Activated CD8-positive, alpha-beta memory T cell treated with anti-CD3 and anti-CD28 coated beads, Interleukin-2, amount 10 ng/mL, durations not matched to agents 7 days and 5 days (primary cell): Measurements from ENCODE around the gene ASTL. TPM values are rescaled to one million over a fixed set of nuclear protein-coding genes. Genes with fewer than 3 reads are reported as not detected.

Experiments used
- ATAC-seq: fragments of 150-1000 bp; cut with Tn5 transposase; one replicate; pipeline ENCODE4 v1.10.0; 2021; ENCODE audit warnings: moderate library complexity
- CTCF ChIA-PET: fragments of 350-600 bp; sonication (Branson Sonifier 250); formaldehyde crosslinking; loops from one replicate; lab custom pipeline; 2021; ENCODE audit warnings: antibody characterized with exemption; lab: Charles Lee
- DNase-seq: peaks from one replicate; pipeline ENCODE4 v3.0.0-alpha.2; 2020
- H3K27ac Mint-ChIP-seq: one replicate; pipeline ENCODE4 v1.8.0; 2021; ENCODE audit warnings: mild to moderate bottlenecking, mixed read lengths
- H3K27me3 Mint-ChIP-seq: one replicate; pipeline ENCODE4 v1.8.0; 2021; ENCODE audit warnings: mixed read lengths
- H3K36me3 Mint-ChIP-seq: one replicate; pipeline ENCODE4 v1.8.0; 2021; ENCODE audit warnings: mild to moderate bottlenecking, mixed read lengths
- H3K4me1 Mint-ChIP-seq: one replicate; pipeline ENCODE4 v1.8.0; 2021; ENCODE audit warnings: mixed read lengths
- H3K4me3 Mint-ChIP-seq: one replicate; pipeline ENCODE4 v1.8.0; 2021; ENCODE audit warnings: mild to moderate bottlenecking, moderate library complexity, mixed read lengths
- H3K9me3 Mint-ChIP-seq: one replicate; pipeline ENCODE4 v1.8.0; 2022; ENCODE audit warnings: low read depth, mixed read lengths
- total RNA-seq, 2 experiments: library from RNA; stranded (reverse); gene quantifications; one replicate each; pipeline ENCODE4 v1.2.3, GENCODE V29; 2021

ASTL gene
- total RNA-seq, 2 experiments from 2014 or later = 1.9 to 6.4 TPM

- Mint-ChIP-seq H3K9me3 (peaks cover 7% of the 10 kb centered on the region), H3K4me3 (no peak overlapping the region), H3K27me3 (no peaks in the 10 kb centered on the region), H3K27ac (no peak overlapping the region), H3K4me1 (no peaks in the 10 kb centered on the region), H3K36me3 (no peaks in the 10 kb centered on the region)
- DNase-seq (no peak), ATAC-seq (no peak)
- CTCF ChIA-PET = interaction anchor here (1.8 kb wide), 1 partner anchor 88 kb away, joined by 4 read pairs; no protein-coding TSS in a partner anchor
Observed at GRCh38 chr2:96109931-96110511, 28.3 kb downstream of the ASTL start.

DNA sequence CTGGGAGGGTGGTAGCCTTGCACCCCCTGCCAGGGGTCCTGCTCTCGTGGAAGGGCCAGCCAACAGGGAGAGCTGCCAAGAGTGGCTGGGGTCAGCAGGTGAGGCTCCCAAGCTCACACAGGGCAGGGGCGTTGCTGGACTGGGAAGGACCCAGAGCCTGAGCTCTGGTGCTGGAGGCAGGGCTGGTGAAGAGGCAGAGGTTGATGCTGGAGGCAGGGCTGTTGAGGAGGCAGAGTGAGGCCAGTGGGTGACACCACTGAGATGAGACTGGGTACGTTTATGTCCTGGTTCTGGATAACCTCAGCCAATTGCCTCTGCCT is 29.0 kb downstream of the ASTL start:
- Mint-ChIP-seq H3K27me3 (no peaks in the 10 kb centered on the region), H3K9me3 (peaks cover 8% of the 10 kb centered on the region), H3K27ac (no peak overlapping the region), H3K4me3 (no peak overlapping the region), H3K36me3 (no peaks in the 10 kb centered on the region), H3K4me1 (no peaks in the 10 kb centered on the region)
- DNase-seq = no peak
- CTCF ChIA-PET = interaction anchor here (1.8 kb wide), 1 partner anchor 87 kb away, joined by 4 read pairs; no protein-coding TSS in a partner anchor
- ATAC-seq = no peak

DNA sequence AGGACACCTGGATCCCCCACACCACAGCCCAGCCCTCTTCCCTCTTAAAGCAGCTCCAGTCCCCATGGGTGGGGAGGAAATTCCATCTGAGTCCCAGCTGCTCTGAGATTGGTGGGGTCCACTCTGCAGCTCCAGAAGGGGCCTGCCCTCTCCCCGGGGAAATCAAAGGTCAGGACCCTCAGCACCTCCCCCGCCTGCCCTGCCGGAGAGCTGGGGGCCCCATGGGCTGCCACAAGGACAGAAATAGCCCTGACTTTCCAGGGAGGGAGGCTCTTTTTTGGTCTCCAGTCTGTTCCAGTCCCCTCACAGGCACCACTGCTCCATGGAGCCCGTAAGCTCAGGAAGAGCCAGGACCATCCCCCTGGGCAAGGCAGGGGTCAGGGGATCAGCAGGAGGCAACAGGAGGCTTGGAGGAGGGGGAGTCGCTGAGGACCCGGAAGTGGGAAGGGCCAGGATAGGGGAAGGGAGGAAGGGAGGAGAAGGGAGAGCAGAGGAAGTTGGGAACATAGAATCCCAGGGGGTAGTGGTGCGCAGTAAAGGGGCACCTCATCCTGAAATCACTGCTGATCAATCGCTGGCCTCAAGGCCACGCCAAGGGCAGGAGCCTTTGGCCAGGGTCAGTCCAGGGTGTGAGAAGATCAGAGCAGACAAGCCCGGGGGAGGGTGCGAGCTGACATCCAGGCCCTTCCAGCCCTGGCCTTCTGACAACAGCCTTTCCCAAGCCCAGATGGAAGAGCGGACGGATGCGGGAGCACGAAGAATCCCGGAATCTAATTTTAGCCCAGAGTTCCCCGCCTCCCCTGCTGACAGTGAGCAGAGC is 29.6 kb downstream of the ASTL start:
- Mint-ChIP-seq H3K9me3 (peaks cover 8% of the 10 kb centered on the region), H3K36me3 (no peaks in the 10 kb centered on the region), H3K27me3 (no peaks in the 10 kb centered on the region), H3K27ac (no peak overlapping the region), H3K4me1 (no peaks in the 10 kb centered on the region), H3K4me3 (no peak overlapping the region)
- ATAC-seq (no peak), DNase-seq (no peak)
- CTCF ChIA-PET = interaction anchor here (1.2 to 1.4 kb wide), 2 partner anchors 8 to 66 kb away, joined by 3 to 5 read pairs; no protein-coding TSS in a partner anchor

- Mint-ChIP-seq H3K9me3 (peaks cover 8% of the 10 kb centered on the region), H3K27ac (no peak overlapping the region), H3K4me1 (no peaks in the 10 kb centered on the region), H3K4me3 (no peak overlapping the region), H3K36me3 (no peaks in the 10 kb centered on the region), H3K27me3 (no peaks in the 10 kb centered on the region)
- CTCF ChIA-PET = interaction anchor here (1.2 to 1.7 kb wide), 3 partner anchors 9 to 116 kb away, joined by 3 to 5 read pairs (median 5); no protein-coding TSS in a partner anchor
- ATAC-seq (no peak), DNase-seq (no peak)
Observed at GRCh38 chr2:96108151-96108540, 30.2 kb downstream of the ASTL start.

- H3K27ac Mint-ChIP-seq = no peak overlapping the region
- CTCF ChIA-PET = interaction anchor here (1.2 to 1.7 kb wide), 3 partner anchors 9 to 115 kb away, joined by 3 to 5 read pairs (median 5); no protein-coding TSS in a partner anchor
- H3K36me3 Mint-ChIP-seq = no peaks in the 10 kb centered on the region
- peaks cover 8% of the 10 kb centered on the region for H3K9me3 Mint-ChIP-seq
- no peak overlapping the region for H3K4me3 Mint-ChIP-seq
- DNase-seq (no peak), ATAC-seq (no peak)
- H3K27me3 Mint-ChIP-seq = no peaks in the 10 kb centered on the region
- H3K4me1 Mint-ChIP-seq = no peaks in the 10 kb centered on the region
Observed at GRCh38 chr2:96107708-96108065, 30.6 kb downstream of the ASTL start.

DNA sequence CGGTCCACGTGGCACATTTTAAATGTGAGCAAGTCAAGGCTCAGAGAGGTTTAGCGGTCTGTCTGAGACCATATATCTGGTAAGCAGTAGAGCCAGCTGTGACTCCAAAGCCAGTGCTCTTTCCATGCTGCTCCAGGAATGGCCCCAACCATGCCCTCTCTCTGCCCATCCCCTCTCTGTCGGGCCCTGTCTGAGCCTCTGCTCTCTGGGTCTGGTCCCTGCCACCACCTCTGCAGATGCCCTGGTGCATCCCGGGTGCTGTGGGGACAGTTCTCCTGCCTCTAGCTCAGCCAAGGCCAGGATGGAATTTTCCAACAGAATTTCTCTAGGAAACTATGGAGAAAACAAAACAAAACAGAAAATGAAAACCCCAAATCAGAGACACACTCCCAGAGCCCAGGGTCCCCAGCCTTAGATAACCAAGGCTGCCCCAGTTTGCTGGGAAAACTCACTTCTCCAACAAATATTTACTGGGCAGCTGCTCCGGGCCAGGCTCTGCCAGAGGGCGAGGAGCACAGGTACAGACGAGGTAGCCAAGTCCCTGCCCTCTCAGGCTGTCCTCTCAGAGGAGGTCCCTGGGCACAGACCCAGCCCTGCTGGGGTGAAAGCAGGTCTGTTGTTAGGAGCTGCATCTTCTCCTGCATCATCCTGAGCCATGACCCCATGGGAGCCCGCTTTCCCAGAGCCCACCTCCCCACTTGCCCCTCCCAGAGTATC is 31.2 kb downstream of the ASTL start:
- no peak overlapping the region for H3K4me3 Mint-ChIP-seq
- H3K36me3 Mint-ChIP-seq = no peaks in the 10 kb centered on the region
- DNase-seq (no peak), ATAC-seq (no peak)
- H3K27me3 Mint-ChIP-seq = no peaks in the 10 kb centered on the region
- CTCF ChIA-PET = interaction anchor here (0.7 to 1.7 kb wide), 4 partner anchors 10 to 115 kb away, joined by 3 to 5 read pairs (median 4); no protein-coding TSS in a partner anchor
- no peaks in the 10 kb centered on the region for H3K4me1 Mint-ChIP-seq
- H3K27ac Mint-ChIP-seq = no peak overlapping the region
- peaks cover 8% of the 10 kb centered on the region for H3K9me3 Mint-ChIP-seq

GRCh38 chr2:96105994-96106715 is 32.1 kb downstream of the ASTL start:
- CTCF ChIA-PET = interaction anchor here (0.7 to 1.0 kb wide), 3 partner anchors 11 to 96 kb away, joined by 3 to 5 read pairs (median 3); no protein-coding TSS in a partner anchor
- H3K27me3 Mint-ChIP-seq = no peaks in the 10 kb centered on the region

GRCh38 chr2:96105152-96105915 is 33.0 kb downstream of the ASTL start:
- CTCF ChIA-PET = interaction anchor here (0.9 to 1.0 kb wide), 4 partner anchors 8 to 112 kb away, joined by 3 read pairs; no protein-coding TSS in a partner anchor
- DNase-seq (no peak), ATAC-seq (no peak)
- Mint-ChIP-seq H3K4me1 (peaks cover under 1% of the 10 kb centered on the region), H3K27me3 (no peaks in the 10 kb centered on the region), H3K27ac (no peak overlapping the region), H3K4me3 (no peak overlapping the region), H3K36me3 (no peaks in the 10 kb centered on the region), H3K9me3 (peaks cover 8% of the 10 kb centered on the region)

More at GRCh38 chr2:96105994-96106715, 32.1 kb downstream of the ASTL start:
- H3K4me1 Mint-ChIP-seq = no peaks in the 10 kb centered on the region
- no peak for ATAC-seq
- DNase-seq = no peak
- no peak overlapping the region for H3K27ac Mint-ChIP-seq
- H3K36me3 Mint-ChIP-seq = no peaks in the 10 kb centered on the region
- no peak overlapping the region for H3K4me3 Mint-ChIP-seq
- H3K9me3 Mint-ChIP-seq = peaks cover 8% of the 10 kb centered on the region

GRCh38 chr2:96104487-96104861 is 33.8 kb downstream of the ASTL start:
- H3K27me3 Mint-ChIP-seq = no peaks in the 10 kb centered on the region
- peaks cover 8% of the 10 kb centered on the region for H3K9me3 Mint-ChIP-seq
- ATAC-seq = no peak
- no peaks in the 10 kb centered on the region for H3K36me3 Mint-ChIP-seq
- H3K4me1 Mint-ChIP-seq = peaks cover 6% of the 10 kb centered on the region
- no peak for DNase-seq
- H3K27ac Mint-ChIP-seq = no peak overlapping the region
- H3K4me3 Mint-ChIP-seq = no peak overlapping the region
- CTCF ChIA-PET = interaction anchor here (0.9 to 1.0 kb wide), 3 partner anchors 9 to 111 kb away, joined by 3 read pairs; no protein-coding TSS in a partner anchor

GRCh38 chr2:96103761-96104486 is 34.4 kb downstream of the ASTL start:
- peaks cover 6% of the 10 kb centered on the region for H3K4me1 Mint-ChIP-seq
- no peaks in the 10 kb centered on the region for H3K36me3 Mint-ChIP-seq
- peaks cover 8% of the 10 kb centered on the region for H3K9me3 Mint-ChIP-seq
- DNase-seq = no peak
- CTCF ChIA-PET = interaction anchor here (0.9 to 1.0 kb wide), 2 partner anchors 10 to 11 kb away, joined by 3 read pairs; no protein-coding TSS in a partner anchor
- H3K27me3 Mint-ChIP-seq = no peaks in the 10 kb centered on the region
- ATAC-seq = no peak
- no peak overlapping the region for H3K4me3 Mint-ChIP-seq
- H3K27ac Mint-ChIP-seq = no peak overlapping the region

- DNase-seq (no peak), ATAC-seq (no peak)
- Mint-ChIP-seq H3K9me3 (peaks cover 8% of the 10 kb centered on the region), H3K36me3 (no peaks in the 10 kb centered on the region), H3K27ac (no peak overlapping the region), H3K4me3 (no peak overlapping the region), H3K27me3 (no peaks in the 10 kb centered on the region), H3K4me1 (peaks cover 6% of the 10 kb centered on the region)
- CTCF ChIA-PET = no interaction called here
Observed at GRCh38 chr2:96103187-96103601, 35.1 kb downstream of the ASTL start.
